DND-41 (cell line): ENCODE measurements around the gene MTARC1.

Source experiments
- CTCF ChIP-seq: IDR thresholded peaks from 2 replicates; pipeline ENCODE4 v1.5.1; 2012; ENCODE audit warnings: borderline replicate concordance, low read length, moderate library complexity, mild to moderate bottlenecking; ENCODE audit not compliant: poor library complexity, severe bottlenecking; ENCODE audit errors: extremely low read depth
- EZH2 ChIP-seq: IDR thresholded peaks from 3 replicates; pipeline ENCODE4 v1.6.1; 2012; ENCODE audit warnings: borderline replicate concordance, low read depth, mild to moderate bottlenecking, moderate library complexity, low read length, inconsistent platforms; ENCODE audit not compliant: severe bottlenecking

- TF ChIP-seq CTCF (no peak), EZH2 (no peak)
Observed at GRCh38 chr1:220826729-220827128, 40.0 kb downstream of the MTARC1 start.
